Panc1 (cell line): Measurements from ENCODE around the gene EPDR1. TPM values are rescaled to one million over a fixed set of nuclear protein-coding genes. Genes with fewer than 3 reads are reported as not detected.

Source experiments
- ATAC-seq: fragments of 200-7000 bp; cut with Tn5 transposase; 2 replicates; pipeline ENCODE4 v1.9.1; 2020; ENCODE audit warnings: mild to moderate bottlenecking, moderate library complexity
- BruUV-seq: library from RNA; stranded (reverse); fragments of 400-500 nt; replicated peaks from 2 replicates; lab custom pipeline; 2021; lab: Mats Ljungman, UMichigan
- CTCF ChIA-PET: fragments of 300-600 bp; sonication (Branson Sonifier 250); formaldehyde crosslinking; loops from one replicate; lab custom pipeline; 2022; ENCODE audit warnings: antibody characterized with exemption; lab: Charles Lee
- POLR2A ChIA-PET: fragments of 300-600 bp; sonication (Branson Sonifier 250); formaldehyde crosslinking; loops from one replicate; lab custom pipeline; 2022; ENCODE audit warnings: antibody characterized with exemption; lab: Charles Lee
- DNase-seq: peaks from one replicate; pipeline ENCODE4 v3.0.0-alpha.2; 2010; ENCODE audit warnings: low read depth, low spot score
- H3K27ac ChIP-seq: 2 replicates; pipeline ENCODE4 v1.5.1; 2011; ENCODE audit warnings: mild to moderate bottlenecking, low read length, inconsistent platforms
- H3K27me3 ChIP-seq: fragments of 200-500 bp; sonication (Bioruptor generic); 2 replicates; pipeline ENCODE4 v1.6.0; 2014; ENCODE audit warnings: low read length, inconsistent platforms; ENCODE audit not compliant: control insufficient read depth, insufficient read depth
- H3K36me3 ChIP-seq: fragments of 200-500 bp; sonication (Bioruptor generic); 2 replicates; pipeline ENCODE4 v1.5.1; 2014; ENCODE audit warnings: inconsistent platforms, mild to moderate bottlenecking, low read length, moderate library complexity; ENCODE audit not compliant: control insufficient read depth, insufficient read depth
- H3K4me1 ChIP-seq: 2 replicates; pipeline ENCODE4 v1.5.1; 2011; ENCODE audit warnings: inconsistent platforms, mild to moderate bottlenecking, low read length, moderate library complexity; ENCODE audit not compliant: control insufficient read depth, insufficient read depth
- H3K4me3 ChIP-seq, 2 experiments: 2 replicates each; pipeline ENCODE4 v1.5.1; 2011 to 2012; ENCODE audit warnings: low read depth in 2 of 2, low read length in 2 of 2, mild to moderate bottlenecking in 2 of 2, inconsistent platforms in 1 of 2, moderate library complexity in 1 of 2
- H3K9me3 ChIP-seq: fragments of 200-500 bp; sonication (Bioruptor generic); 2 replicates; pipeline ENCODE4 v1.5.1; 2014; ENCODE audit warnings: low read depth, mild to moderate bottlenecking, inconsistent platforms, low read length, moderate library complexity; ENCODE audit not compliant: control insufficient read depth, insufficient read depth
- CTCF ChIP-seq: fragments of 450-650 bp; IDR thresholded peaks from 2 replicates; pipeline ENCODE4 v1.5.1; 2017; ENCODE audit warnings: mild to moderate bottlenecking
- POLR2AphosphoS5 ChIP-seq: IDR thresholded peaks from 2 replicates; pipeline ENCODE4 v1.6.1; 2012; ENCODE audit warnings: mild to moderate bottlenecking, low read depth, low read length, moderate library complexity
- REST ChIP-seq, 2 experiments: IDR thresholded peaks; 2 replicates each; pipeline ENCODE4 v1.6.1; 2011 to 2012; ENCODE audit warnings: low read depth in 2 of 2, control low read depth in 1 of 2, low read length in 1 of 2, mild to moderate bottlenecking in 1 of 2, moderate library complexity in 1 of 2; ENCODE audit not compliant: insufficient read depth in 1 of 2
- SIN3A ChIP-seq: IDR thresholded peaks from 2 replicates; pipeline ENCODE4 v1.6.1; 2012; ENCODE audit warnings: low read depth, mild to moderate bottlenecking, low read length, moderate library complexity, borderline replicate concordance; ENCODE audit not compliant: insufficient read depth
- TCF7L2 ChIP-seq: IDR thresholded peaks from 2 replicates; pipeline ENCODE4 v1.6.1; 2011; ENCODE audit warnings: mild to moderate bottlenecking, low read depth, low read length, inconsistent platforms
- in situ Hi-C: cut with HindIII; loops from 2 replicates; pipeline ENCODE4 v1.10.0; 2016; ENCODE audit warnings: low sequenced_read_pairs, low pct_unique_long_range_greater_than_20kb
- intact Hi-C: fragments of 100-400 bp; cut with micrococcal nuclease; formaldehyde crosslinking; loops from one replicate; pipeline ENCODE4 v1.10.0; 2022; ENCODE audit not compliant: unreplicated experiment
- total RNA-seq: library from RNA; stranded (reverse); gene quantifications from one replicate; pipeline ENCODE4 v1.2.1, GENCODE V29; 2021; ENCODE audit not compliant: unreplicated experiment

The EPDR1 gene
- total RNA-seq, 1 experiment from 2014 or later: 86.6 TPM

- no peak for ATAC-seq
- Histone ChIP-seq H3K27me3 (no peaks in the 10 kb centered on the region), H3K27ac (no peak overlapping the region), H3K4me1 (no peaks in the 10 kb centered on the region), H3K4me3 (no peak overlapping the region), H3K36me3 (no peaks in the 10 kb centered on the region), H3K9me3 (no peaks in the 10 kb centered on the region)
- intact Hi-C loops (no loop called here), in situ Hi-C loops (no loop called here)
- CTCF ChIA-PET: no interaction called here
- no TSS peak for BruUV-seq
- TF ChIP-seq POLR2AphosphoS5 (no peak), CTCF (no peak), REST (IDR thresholded peaks at IDR 0.05; ENCODE audit: insufficient read depth in 1 of 2, low read depth in 2 of 2, low read length in 1 of 2) (no peak), SIN3A (no peak), TCF7L2 (no peak)
- no peak for DNase-seq
- POLR2A ChIA-PET: no interaction called here
Observed at GRCh38 chr7:37956791-37957190, 36.4 kb downstream of the EPDR1 start.

- no TSS peak for BruUV-seq
- in situ Hi-C loops: no loop called here
- no peak overlapping the region for H3K27ac ChIP-seq
- POLR2A ChIA-PET: no interaction called here
- intact Hi-C loops: no loop called here
- TF ChIP-seq POLR2AphosphoS5 (no peak), REST (IDR thresholded peaks at IDR 0.05; ENCODE audit: insufficient read depth in 1 of 2, low read depth in 2 of 2, low read length in 1 of 2) (no peak), CTCF (no peak), SIN3A (no peak), TCF7L2 (no peak)
- no peak for DNase-seq
- no peaks in the 10 kb centered on the region for H3K4me1 ChIP-seq
- no peaks in the 10 kb centered on the region for H3K36me3 ChIP-seq
- no peaks in the 10 kb centered on the region for H3K9me3 ChIP-seq
- no peaks in the 10 kb centered on the region for H3K27me3 ChIP-seq
- CTCF ChIA-PET: no interaction called here
- no peak for ATAC-seq
- H3K4me3 ChIP-seq: no peak overlapping the region
Observed at GRCh38 chr7:37957221-37957970, 37.0 kb downstream of the EPDR1 start.
